Measurements from ENCODE around the gene SFXN5.
"Not testable (repeated sequence)": the region's sequence is repeated elsewhere in the genome, so short reads cannot be mapped to it uniquely, and the experiment has no call there.

DNA sequence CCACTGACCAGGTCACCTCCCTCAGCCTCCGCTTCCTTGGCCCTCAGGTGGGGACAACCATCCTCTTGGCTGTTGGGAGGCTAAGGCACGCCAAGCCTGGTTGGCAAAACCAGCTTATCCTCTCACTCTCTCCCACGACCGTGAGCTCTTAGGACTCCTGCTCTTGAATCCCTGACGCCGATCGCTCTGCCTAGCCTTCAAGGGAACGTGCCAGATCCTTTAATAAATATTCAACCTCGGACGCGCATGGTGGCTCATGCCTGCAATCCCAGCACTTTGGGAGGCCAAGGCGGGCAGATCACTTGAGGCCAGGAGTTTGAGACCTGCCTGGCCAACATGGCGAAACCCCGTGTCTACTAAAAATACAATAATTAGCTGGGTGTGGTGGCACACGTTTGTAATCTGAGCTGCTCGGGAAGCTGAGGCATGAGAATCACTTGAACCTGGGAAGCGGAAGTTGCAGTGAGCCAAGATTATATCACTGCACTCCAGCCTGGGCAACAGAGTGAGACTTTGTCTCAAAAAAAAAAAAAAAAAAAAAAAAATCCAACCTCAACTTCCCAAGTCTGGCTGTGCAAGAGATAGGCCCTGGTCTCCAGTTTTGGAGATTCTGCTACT lies 22.2 kb upstream of the SFXN5 start:
- TF ChIP-seq, protein P1, sequence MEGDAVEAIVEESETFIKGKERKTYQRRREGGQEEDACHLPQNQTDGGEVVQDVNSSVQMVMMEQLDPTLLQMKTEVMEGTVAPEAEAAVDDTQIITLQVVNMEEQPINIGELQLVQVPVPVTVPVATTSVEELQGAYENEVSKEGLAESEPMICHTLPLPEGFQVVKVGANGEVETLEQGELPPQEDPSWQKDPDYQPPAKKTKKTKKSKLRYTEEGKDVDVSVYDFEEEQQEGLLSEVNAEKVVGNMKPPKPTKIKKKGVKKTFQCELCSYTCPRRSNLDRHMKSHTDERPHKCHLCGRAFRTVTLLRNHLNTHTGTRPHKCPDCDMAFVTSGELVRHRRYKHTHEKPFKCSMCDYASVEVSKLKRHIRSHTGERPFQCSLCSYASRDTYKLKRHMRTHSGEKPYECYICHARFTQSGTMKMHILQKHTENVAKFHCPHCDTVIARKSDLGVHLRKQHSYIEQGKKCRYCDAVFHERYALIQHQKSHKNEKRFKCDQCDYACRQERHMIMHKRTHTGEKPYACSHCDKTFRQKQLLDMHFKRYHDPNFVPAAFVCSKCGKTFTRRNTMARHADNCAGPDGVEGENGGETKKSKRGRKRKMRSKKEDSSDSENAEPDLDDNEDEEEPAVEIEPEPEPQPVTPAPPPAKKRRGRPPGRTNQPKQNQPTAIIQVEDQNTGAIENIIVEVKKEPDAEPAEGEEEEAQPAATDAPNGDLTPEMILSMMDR (IDR thresholded peaks at IDR 0.05; ENCODE audit: low read length): not testable (repeated sequence)
- TF ChIP-seq EZH2 (IDR thresholded peaks at IDR 0.05; ENCODE audit: borderline replicate concordance, low read length): not testable (repeated sequence)
